GM12878 (cell line): Measurements from ENCODE around the gene NOL4L.

ENCODE experiments used
- CHD2 ChIP-seq: IDR thresholded peaks from 2 replicates; pipeline ENCODE4 v1.6.1; 2011; ENCODE audit warnings: low read depth, low read length, improper control_type of control experiment, borderline replicate concordance
- CREB1 ChIP-seq: IDR thresholded peaks from 2 replicates; pipeline ENCODE4 v1.6.1; 2012; ENCODE audit warnings: low read depth, mild to moderate bottlenecking, inconsistent platforms
- CTCF ChIP-seq, 3 experiments: IDR thresholded peaks in 2 of 3; conservative IDR thresholded peaks in 1 of 3; 2 replicates each; pipeline ENCODE4 v1.5.1; 2011; ENCODE audit warnings: low read depth in 3 of 3, low read length in 3 of 3, mild to moderate bottlenecking in 3 of 3, control low read depth in 2 of 3, moderate library complexity in 2 of 3, inconsistent platforms in 1 of 3, mixed read lengths in 1 of 3; ENCODE audit not compliant: control insufficient read depth in 2 of 3, insufficient read depth in 1 of 3; ENCODE audit errors: extremely low read depth in 1 of 3

- TF ChIP-seq CTCF (IDR thresholded peaks at IDR 0.05 in 2 of 3, conservative IDR thresholded peaks at IDR 0.05 in 1 of 3; ENCODE audit: control insufficient read depth in 2 of 3, extremely low read depth in 1 of 3, insufficient read depth in 1 of 3, low read depth in 3 of 3, low read length in 3 of 3) (no peak), CREB1 (no peak), CHD2 (no peak)
Observed at GRCh38 chr20:32467506-32468312, 117.4 kb downstream of the NOL4L start.
